ENCODE measurements around the gene DLG4. TPM values are rescaled to one million over a fixed set of nuclear protein-coding genes. Genes with fewer than 3 reads are reported as not detected.

The DLG4 gene
- total RNA-seq, 1 donor from 2014 or later = 45.6 TPM

- Mint-ChIP-seq H3K27ac (ENCODE audit: unreplicated experiment) (peak overlapping the region; percentile 99), H3K36me3 (ENCODE audit: low read depth, unreplicated experiment) (peaks cover 7% of the 10 kb centered on the region), H3K4me1 (ENCODE audit: low read depth, unreplicated experiment) (peaks cover 25% of the 10 kb centered on the region), H3K4me3 (ENCODE audit: unreplicated experiment) (peak overlapping the region; percentile 98), H3K27me3 (ENCODE audit: low read depth, unreplicated experiment) (no peaks in the 10 kb centered on the region), H3K9me3 (ENCODE audit: unreplicated experiment) (no peaks in the 10 kb centered on the region)
- Histone ChIP-seq H3K9me3 (ENCODE audit: insufficient read depth, low read depth, low read length) (no peaks in the 10 kb centered on the region), H4K20me1 (ENCODE audit: insufficient read depth, low read length) (peaks cover 32% of the 10 kb centered on the region), H2AFZ (ENCODE audit: low read depth, low read length) (peak overlapping the region; percentile 65), H3K27me3 (ENCODE audit: insufficient read depth, low read length) (no peaks in the 10 kb centered on the region), H3K79me2 (ENCODE audit: insufficient read depth, low read length) (peaks cover 70% of the 10 kb centered on the region), H3K4me2 (ENCODE audit: low read length) (peak overlapping the region; percentile 95), H3K27ac (ENCODE audit: low read depth, low read length) (peak overlapping the region; percentile 99), H3K4me3 (ENCODE audit: insufficient read depth, low read depth, low read length) (peak overlapping the region; percentile 84), H3K9ac (ENCODE audit: low read length) (peak overlapping the region; percentile 97), H3K4me1 (ENCODE audit: insufficient read depth, low read length) (peaks cover 15% of the 10 kb centered on the region), H3K36me3 (ENCODE audit: insufficient read depth, low read length) (peaks cover 15% of the 10 kb centered on the region)
- DNase-seq (ENCODE audit: low read depth) (no peak), FAIRE-seq (no peak)
- TF ChIP-seq CTCF (IDR thresholded peaks at IDR 0.05; ENCODE audit: insufficient read depth, low read depth, low read length) (no peak), EZH2 (IDR thresholded peaks at IDR 0.05; ENCODE audit: insufficient read depth, low read length) (no peak)
Observed at GRCh38 chr17:7250695-7251627, 31.3 kb upstream of the DLG4 start.

DNA sequence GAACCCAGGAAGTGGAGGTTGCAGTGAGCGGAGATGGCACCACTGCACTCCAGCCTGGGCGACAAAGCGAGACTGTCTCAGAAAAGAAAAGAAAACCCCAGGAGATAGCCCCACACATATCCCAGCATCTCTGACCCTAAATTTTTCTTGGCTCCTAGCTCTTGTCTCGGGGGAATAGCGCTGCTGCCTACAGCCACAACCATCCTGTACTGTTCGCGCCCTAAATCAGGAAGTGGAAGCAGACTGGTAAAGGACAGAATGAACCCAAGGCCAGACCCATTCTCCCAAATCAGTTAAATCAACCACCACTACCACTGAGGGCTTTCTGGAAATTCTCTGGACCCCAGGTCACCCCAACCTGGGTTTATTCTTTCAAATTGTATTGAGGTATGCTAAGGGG, 30.2 kb upstream of the DLG4 start:
- Mint-ChIP-seq H3K4me3 (ENCODE audit: unreplicated experiment) (peak overlapping the region; percentile 98), H3K36me3 (ENCODE audit: low read depth, unreplicated experiment) (peaks cover 7% of the 10 kb centered on the region), H3K4me1 (ENCODE audit: low read depth, unreplicated experiment) (peaks cover 25% of the 10 kb centered on the region), H3K9me3 (ENCODE audit: unreplicated experiment) (no peaks in the 10 kb centered on the region), H3K27me3 (ENCODE audit: low read depth, unreplicated experiment) (no peaks in the 10 kb centered on the region), H3K27ac (ENCODE audit: unreplicated experiment) (no peak overlapping the region)
- no peaks in the 10 kb centered on the region for H3K9me3 ChIP-seq (ENCODE audit: insufficient read depth, low read depth, low read length)
- no peak overlapping the region for H3K27ac ChIP-seq (ENCODE audit: low read depth, low read length)
- H3K27me3 ChIP-seq (ENCODE audit: insufficient read depth, low read length) = no peaks in the 10 kb centered on the region
- DNase-seq (ENCODE audit: low read depth) (no peak), FAIRE-seq (no peak)
- H3K36me3 ChIP-seq (ENCODE audit: insufficient read depth, low read length) = peaks cover 17% of the 10 kb centered on the region
- peak overlapping the region; percentile 97 for H3K9ac ChIP-seq (ENCODE audit: low read length)
- peak overlapping the region; percentile 84 for H3K4me3 ChIP-seq (ENCODE audit: insufficient read depth, low read depth, low read length)
- H3K4me2 ChIP-seq (ENCODE audit: low read length) = peak overlapping the region; percentile 95
- TF ChIP-seq EZH2 (IDR thresholded peaks at IDR 0.05; ENCODE audit: insufficient read depth, low read length) (no peak), CTCF (IDR thresholded peaks at IDR 0.05; ENCODE audit: insufficient read depth, low read depth, low read length) (no peak)
- H2AFZ ChIP-seq (ENCODE audit: low read depth, low read length) = no peak overlapping the region
- peaks cover 74% of the 10 kb centered on the region for H3K79me2 ChIP-seq (ENCODE audit: insufficient read depth, low read length)
- peaks cover 32% of the 10 kb centered on the region for H4K20me1 ChIP-seq (ENCODE audit: insufficient read depth, low read length)
- peaks cover 15% of the 10 kb centered on the region for H3K4me1 ChIP-seq (ENCODE audit: insufficient read depth, low read length)

- H3K4me2 ChIP-seq (ENCODE audit: low read length) = peak overlapping the region; percentile 95
- H3K4me1 Mint-ChIP-seq (ENCODE audit: low read depth, unreplicated experiment) = peaks cover 25% of the 10 kb centered on the region
- H3K9ac ChIP-seq (ENCODE audit: low read length) = no peak overlapping the region
- no peaks in the 10 kb centered on the region for H3K9me3 ChIP-seq (ENCODE audit: insufficient read depth, low read depth, low read length)
- peaks cover 32% of the 10 kb centered on the region for H4K20me1 ChIP-seq (ENCODE audit: insufficient read depth, low read length)
- H3K4me3 ChIP-seq (ENCODE audit: insufficient read depth, low read depth, low read length) = no peak overlapping the region
- H3K36me3 Mint-ChIP-seq (ENCODE audit: low read depth, unreplicated experiment) = peaks cover 7% of the 10 kb centered on the region
- H3K27ac Mint-ChIP-seq (ENCODE audit: unreplicated experiment) = no peak overlapping the region
- H3K36me3 ChIP-seq (ENCODE audit: insufficient read depth, low read length) = peaks cover 17% of the 10 kb centered on the region
- no peaks in the 10 kb centered on the region for H3K9me3 Mint-ChIP-seq (ENCODE audit: unreplicated experiment)
- no peak for DNase-seq (ENCODE audit: low read depth)
- H3K27ac ChIP-seq (ENCODE audit: low read depth, low read length) = no peak overlapping the region
- peaks cover 74% of the 10 kb centered on the region for H3K79me2 ChIP-seq (ENCODE audit: insufficient read depth, low read length)
- TF ChIP-seq CTCF (IDR thresholded peaks at IDR 0.05; ENCODE audit: insufficient read depth, low read depth, low read length) = no peak
- TF ChIP-seq EZH2 (IDR thresholded peaks at IDR 0.05; ENCODE audit: insufficient read depth, low read length) = no peak
- H3K27me3 ChIP-seq (ENCODE audit: insufficient read depth, low read length) = no peaks in the 10 kb centered on the region
- no peak overlapping the region for H2AFZ ChIP-seq (ENCODE audit: low read depth, low read length)
- FAIRE-seq = no peak
- H3K27me3 Mint-ChIP-seq (ENCODE audit: low read depth, unreplicated experiment) = no peaks in the 10 kb centered on the region
- H3K4me1 ChIP-seq (ENCODE audit: insufficient read depth, low read length) = peaks cover 15% of the 10 kb centered on the region
- peak overlapping the region; percentile 98 for H3K4me3 Mint-ChIP-seq (ENCODE audit: unreplicated experiment)
Observed at GRCh38 chr17:7249214-7249613, 29.6 kb upstream of the DLG4 start.
